ENCODE data around the gene SGPP2.
"Not testable (repeated sequence)": the region's sequence is repeated elsewhere in the genome, so short reads cannot be mapped to it uniquely, and the experiment has no call there.

Gene SGPP2

DNA sequence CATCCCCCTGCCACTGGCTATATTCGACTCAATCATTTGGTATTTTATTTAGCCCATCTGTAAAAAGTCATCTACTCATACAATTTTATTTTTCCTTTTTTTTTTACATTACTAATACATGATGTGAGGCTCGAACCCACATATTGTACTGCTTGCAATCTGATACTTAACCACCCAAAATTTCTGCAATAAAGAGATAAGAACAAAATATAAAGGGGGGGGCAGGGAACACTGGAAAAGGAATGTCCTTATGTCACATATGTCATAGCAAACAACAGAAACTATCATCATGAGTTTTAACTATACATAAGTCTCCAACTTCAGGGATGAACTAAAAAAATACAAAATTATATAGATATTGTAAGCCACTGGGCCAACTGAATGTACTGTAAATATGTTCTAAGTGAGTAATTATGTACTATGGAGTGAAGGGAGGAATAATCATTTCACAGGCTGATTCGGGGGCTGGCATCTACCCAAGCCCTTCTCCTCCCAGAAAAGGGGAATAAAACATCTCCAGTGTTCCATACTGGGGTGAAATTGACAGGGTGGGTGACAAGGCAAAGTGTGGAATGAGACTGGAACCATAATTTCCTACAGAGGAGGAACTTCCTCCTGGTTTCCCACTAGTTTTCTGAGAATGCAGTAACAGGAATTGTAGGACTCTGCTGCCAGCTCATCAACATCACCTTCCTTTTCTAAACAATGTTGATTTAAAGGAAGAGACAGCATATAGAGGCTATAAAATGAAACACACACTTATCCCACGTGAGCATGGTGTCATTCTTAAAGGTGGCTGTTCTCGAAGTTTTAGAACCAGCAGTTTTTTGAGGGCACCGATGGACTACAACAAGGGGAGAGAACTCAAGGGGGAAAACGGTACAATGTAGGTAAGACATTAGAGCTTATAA lies 152.1 kb downstream of the SGPP2 start:
- DNase-seq (ENCODE audit: low read depth in 3 of 3): no peak

DNA sequence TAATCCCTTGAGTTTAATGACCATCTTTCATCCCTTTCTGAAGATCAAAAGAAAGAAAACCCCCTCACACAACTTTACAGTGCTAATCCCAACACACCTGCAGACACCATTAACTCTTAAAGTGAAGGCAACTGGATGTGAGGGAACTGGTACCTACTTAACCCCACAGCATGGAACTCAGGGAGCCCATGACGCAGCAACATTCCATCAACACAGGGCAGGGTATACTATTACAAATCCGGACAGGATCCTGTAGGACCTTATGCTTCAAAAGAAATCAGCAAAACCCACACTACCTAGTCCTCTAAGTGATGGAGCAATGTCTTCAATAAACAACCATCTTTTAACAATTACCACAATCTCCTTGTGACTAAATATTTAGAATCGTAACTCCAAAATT lies 153.0 kb downstream of the SGPP2 start:
- DNase-seq (ENCODE audit: low read depth in 3 of 3): no peak

DNA sequence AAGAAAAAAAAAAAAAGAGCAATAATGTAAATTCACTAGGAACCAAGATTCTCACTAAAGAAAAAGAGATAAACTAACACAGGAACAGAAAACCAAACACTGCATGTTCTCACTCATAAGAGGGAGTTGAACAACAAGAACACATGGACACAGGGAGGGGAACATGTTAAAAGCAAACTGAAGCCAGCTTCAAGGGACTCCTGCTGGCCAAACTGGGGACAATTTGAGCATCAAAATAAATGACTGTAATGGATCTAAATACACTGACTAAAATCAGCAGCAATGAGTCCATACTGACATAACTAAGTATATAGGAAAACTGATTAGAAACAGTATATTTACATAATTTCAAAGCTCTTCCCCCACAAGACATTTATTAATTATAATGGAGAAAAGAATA lies 158.6 kb downstream of the SGPP2 start:
- DNase-seq (ENCODE audit: low read depth in 3 of 3): no peak

DNA sequence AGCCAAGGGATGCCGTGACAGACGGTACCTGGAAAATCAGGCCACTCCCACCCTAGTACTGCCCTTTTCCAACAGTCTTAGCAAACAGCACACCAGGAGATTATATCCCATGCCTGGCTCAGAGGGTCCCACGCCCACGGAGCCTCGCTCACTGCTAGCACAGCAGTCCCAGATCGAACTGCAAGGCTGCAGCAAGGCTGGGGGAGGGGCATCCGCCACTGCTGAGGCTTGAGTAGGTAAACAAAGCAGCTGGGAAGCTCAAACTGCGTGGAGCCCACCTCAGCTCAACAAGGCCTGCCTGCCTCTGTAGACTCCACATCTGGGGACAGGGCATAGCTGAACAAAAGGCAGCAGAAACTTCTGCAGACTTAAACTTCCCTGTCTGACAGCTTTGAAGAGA lies 160.2 kb downstream of the SGPP2 start:
- DNase-seq (ENCODE audit: low read depth in 3 of 3): not testable (repeated sequence)

DNA sequence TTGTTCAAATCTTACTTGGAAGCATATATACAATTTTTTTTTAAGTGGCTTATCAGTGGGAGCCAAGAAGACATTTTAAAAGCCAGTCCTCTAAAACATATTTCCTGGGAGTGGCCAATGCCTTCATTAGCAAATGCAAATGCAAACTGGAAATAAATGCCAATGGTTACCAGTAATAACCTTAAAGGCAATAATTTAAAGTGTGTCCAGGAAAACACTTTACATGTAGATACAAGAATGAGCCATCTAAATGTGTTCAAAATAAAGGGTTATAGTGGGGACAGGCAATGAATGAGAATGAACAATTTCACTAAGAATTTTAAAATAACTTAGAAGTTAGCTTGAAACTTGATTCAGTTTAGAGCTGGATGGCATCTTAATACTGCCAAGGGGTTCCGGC lies 167.3 kb downstream of the SGPP2 start:
- no peak for DNase-seq (ENCODE audit: low read depth in 3 of 3)

DNA sequence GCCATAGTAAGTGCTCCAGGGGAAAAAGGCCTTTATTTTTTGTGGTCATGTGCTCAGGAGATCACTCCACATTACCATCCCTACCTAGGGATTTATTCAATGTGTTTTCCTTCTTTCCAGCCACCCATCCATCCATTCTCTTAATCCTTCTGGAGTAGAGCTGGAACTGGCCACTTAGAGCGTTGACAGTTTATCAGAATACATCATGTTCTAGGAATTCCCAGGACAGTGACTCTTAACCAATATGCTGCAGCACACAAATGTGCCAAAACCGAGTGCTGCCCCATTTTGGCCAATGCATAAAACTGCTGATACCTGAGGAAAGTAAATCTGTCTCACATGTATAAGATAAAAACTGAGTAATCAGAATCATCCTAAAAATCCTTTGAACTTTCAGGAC lies 167.8 kb downstream of the SGPP2 start:
- no peak for DNase-seq (ENCODE audit: low read depth in 3 of 3)

DNA sequence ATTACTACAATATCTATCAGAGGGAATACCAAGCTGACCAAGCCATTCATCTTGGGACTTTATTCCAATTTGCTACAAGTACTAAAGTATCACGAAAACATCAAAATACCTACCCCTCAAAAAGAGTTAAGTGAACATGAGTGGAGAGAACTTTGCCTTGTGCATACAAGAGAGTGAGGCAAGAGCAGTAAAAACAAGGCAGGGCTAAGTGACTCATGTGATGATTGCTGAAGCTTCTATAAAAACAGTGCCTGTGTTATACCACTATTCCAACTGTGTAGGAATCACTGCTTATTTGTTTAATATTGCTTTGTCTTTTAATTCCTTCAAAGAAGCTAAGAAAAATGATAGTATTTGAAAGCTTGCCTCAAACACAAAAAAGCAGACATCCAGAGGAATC lies 170.3 kb downstream of the SGPP2 start:
- DNase-seq (ENCODE audit: low read depth in 3 of 3): no peak

DNA sequence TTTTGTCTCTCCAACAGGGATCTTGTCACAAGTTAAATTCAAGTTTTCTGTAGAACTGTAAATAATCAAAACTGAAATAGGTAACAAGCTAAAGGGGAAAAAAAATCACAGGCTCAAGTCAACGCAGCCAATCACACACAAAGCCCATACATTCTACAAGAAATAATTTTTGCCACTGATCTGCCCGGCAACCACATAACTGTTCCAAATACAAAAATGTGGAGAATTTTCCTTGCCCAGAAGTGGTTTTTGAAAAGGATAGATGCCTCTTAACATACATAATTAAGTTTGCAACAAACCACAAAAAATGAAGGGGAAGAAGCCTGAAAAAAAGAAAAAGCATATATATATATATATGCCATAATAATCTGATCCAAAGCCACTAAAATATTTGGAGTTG lies 171.2 kb downstream of the SGPP2 start:
- DNase-seq (ENCODE audit: low read depth in 3 of 3): no peak

DNA sequence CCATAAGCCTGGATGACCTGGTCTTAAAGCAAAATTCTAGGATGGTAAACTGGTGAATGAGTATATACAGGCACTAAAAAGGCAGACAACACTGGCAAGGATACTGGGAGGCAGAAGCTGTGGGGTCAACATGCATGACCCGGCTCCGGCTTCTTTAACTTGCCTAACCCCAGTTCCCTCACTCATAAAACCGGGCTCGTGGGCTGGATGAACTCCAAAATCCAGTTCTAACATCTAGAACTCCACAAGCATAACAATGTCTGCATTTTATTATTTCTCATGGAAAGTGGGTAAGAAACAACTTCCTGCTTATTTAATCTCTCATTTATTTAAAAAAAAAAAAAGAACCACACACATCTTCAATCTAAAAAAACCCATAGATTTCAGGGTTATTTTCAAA lies 174.3 kb downstream of the SGPP2 start:
- no peak for DNase-seq (ENCODE audit: low read depth in 3 of 3)

DNA sequence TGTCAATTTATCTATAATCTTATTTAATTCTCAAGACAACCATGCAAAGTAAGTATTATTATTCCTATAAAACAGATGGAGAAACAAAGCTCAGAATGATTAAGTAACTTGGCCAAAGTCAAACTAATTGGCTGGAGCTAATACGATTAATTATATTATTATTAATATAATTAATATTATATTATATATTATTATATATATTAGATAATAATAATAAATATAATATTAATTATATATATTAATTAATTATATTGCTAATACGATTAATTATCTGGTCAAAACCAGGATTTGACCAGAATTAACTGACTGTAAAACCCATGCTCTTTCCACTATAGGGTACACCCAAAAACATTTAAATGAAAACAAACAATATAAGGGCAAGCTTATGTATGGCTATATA lies 179.2 kb downstream of the SGPP2 start:
- DNase-seq (ENCODE audit: low read depth in 3 of 3): no peak

DNA sequence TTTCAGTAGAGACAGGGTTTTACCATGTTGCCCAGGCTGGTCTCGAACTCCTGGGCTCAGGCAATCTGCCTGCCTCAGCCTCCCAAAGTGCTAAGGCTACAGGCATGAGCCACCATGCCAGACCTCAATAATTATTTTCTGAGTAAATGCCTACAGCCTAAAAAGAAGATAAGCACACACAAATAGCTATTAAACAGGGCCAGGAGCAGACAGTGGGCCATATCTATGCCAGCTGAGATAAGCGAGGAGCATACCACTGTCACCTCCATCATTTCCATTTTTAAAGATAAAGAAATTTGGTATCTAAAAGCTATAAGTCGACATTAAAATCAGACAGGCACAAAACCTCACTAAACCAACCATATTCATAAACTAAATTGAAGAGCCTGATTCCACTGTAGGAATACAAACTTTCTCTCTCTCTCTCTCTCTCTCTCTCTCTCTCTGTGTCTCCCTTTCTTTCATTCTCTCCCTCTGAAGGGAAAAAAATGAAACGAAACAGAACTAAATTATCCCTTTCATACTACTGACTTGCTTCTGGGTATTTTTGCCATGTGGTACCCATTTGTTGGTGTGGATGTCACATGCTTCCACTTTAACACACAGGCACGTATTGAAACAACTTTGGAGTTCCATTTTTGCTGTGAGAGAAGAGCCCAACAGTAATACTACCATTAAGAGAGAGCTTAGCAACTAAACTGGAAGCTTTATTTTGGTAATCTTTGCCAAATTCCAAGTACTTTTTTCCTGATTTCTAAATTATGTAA lies 180.6 kb downstream of the SGPP2 start:
- DNase-seq (ENCODE audit: low read depth in 3 of 3): no peak

DNA sequence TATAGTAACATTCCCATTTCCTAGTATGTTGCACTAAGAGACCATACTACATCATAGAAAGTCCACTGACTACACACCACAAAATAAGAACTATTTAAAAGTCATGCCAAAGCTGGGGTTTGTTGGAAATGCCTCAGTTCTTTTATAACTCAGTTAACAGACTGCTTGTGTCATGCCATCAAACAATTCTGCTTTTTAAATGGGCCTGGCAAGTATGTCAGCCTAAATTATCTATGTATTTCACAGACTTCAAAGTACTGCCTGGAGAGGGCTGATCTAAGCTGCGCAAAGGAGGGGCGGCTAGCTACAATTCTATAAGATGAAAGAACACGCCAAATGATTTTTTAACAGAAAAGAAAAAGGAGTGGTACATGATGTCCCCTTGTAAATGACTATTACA lies 182.0 kb downstream of the SGPP2 start:
- no peak for DNase-seq (ENCODE audit: low read depth in 3 of 3)

DNA sequence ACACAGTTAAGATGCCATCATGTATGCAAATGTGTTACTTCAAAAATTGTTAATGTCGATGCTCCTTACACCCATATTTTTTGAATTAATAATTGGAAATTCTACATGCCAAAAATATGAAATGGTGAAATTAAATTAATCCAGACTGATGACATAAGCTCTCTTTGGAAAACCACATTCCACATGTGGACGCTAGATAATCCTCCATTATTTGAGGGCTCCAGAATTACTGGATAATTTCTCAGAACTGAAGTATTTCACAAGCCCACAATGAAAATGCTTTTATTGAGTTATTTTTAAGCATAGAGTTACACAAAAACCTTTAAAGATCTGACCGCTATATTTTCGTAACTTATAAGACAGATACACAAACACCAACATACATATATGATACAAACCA lies 183.7 kb downstream of the SGPP2 start:
- DNase-seq (ENCODE audit: low read depth in 3 of 3): no peak

DNA sequence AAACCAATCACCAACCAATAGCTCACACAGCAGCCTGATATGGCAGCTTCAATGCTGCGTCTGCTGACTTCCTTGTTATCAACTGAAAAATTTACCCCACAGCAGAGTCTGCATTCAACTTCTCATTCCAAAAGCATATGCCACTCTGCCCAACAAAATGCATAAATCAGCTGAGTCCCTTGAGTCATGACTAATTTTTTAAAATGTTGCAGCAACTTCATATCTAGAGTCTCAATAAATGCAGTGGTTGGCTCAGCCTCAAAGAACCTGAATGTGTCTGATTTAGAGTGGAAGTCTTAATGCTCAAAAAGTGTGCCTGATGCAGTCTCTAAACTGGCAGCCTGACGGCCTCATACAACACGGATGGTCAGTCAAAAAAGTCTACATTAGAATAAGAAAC lies 185.0 kb downstream of the SGPP2 start:
- no peak for DNase-seq (ENCODE audit: low read depth in 3 of 3)

Data from stimulated activated CD4-positive, alpha-beta T cell treated with anti-CD3 and anti-CD28 coated beads, TNF-alpha, amount 100 ng/mL, for 4 hours (primary cell).